GM12878 (cell line): ENCODE measurements around the gene PKD1L1. TPM values are rescaled to one million over a fixed set of nuclear protein-coding genes. Genes with fewer than 3 reads are reported as not detected.

Source experiments
- ATAC-seq: fragments of 200-7000 bp; cut with Tn5 transposase; 3 replicates; pipeline ENCODE4 v1.9.1; 2020; ENCODE audit warnings: mild to moderate bottlenecking, moderate library complexity
- BruUV-seq: library from RNA; stranded (reverse); fragments of 400-500 nt; replicated peaks from 2 replicates; lab custom pipeline; 2021; lab: Mats Ljungman, UMichigan
- CTCF ChIA-PET: fragments of 300-600 bp; sonication (Branson Sonifier 250); formaldehyde crosslinking; extraction: SDS; loops from one replicate; lab custom pipeline; 2021; ENCODE audit warnings: inconsistent platforms; lab: Yijun Ruan, JAX
- POLR2A ChIA-PET: fragments of 350-600 bp; formaldehyde crosslinking; extraction: SDS; loops from one replicate; lab custom pipeline; 2021; ENCODE audit warnings: inconsistent platforms; lab: Charles Lee
- RAD21 ChIA-PET: fragments of 300-600 bp; sonication (Branson Sonifier 250); formaldehyde crosslinking; loops from one replicate; lab custom pipeline; 2023; ENCODE audit warnings: antibody characterized with exemption; ENCODE audit not compliant: unreplicated experiment; lab: Charles Lee
- SMC1A ChIA-PET: fragments of 300-600 bp; sonication (Branson Sonifier 250); formaldehyde crosslinking; loops from one replicate; lab custom pipeline; 2023; ENCODE audit not compliant: unreplicated experiment, uncharacterized antibody; lab: Charles Lee
- DNase-seq: peaks from one replicate; pipeline ENCODE4 v3.0.0-alpha.2; 2011; ENCODE audit warnings: low read depth, low spot score
- FAIRE-seq: peaks from 3 replicates; lab custom pipeline; 2011; peaks lifted over from hg19 to GRCh38; lab: Jason Lieb, UNC
- H2AFZ ChIP-seq: 2 replicates; pipeline ENCODE4 v1.6.0; 2011; ENCODE audit warnings: low read depth, low read length, control low read depth; ENCODE audit not compliant: control insufficient read depth
- H3K27ac ChIP-seq: 2 replicates; pipeline ENCODE4 v1.5.1; 2011; ENCODE audit warnings: control low read depth; ENCODE audit not compliant: control insufficient read depth, insufficient read depth
- H3K27me3 ChIP-seq, 2 experiments: replicated peaks in 1 of 2; 2 replicates each; pipeline versions ENCODE4 v1.6.0 to v1.6.1; 2011; ENCODE audit warnings: low read length in 1 of 2; ENCODE audit not compliant: control insufficient read depth in 2 of 2, insufficient read depth in 2 of 2
- H3K36me3 ChIP-seq, 2 experiments: 2 replicates each; pipeline ENCODE4 v1.5.1; 2011; ENCODE audit warnings: low read length in 1 of 2; ENCODE audit not compliant: control insufficient read depth in 2 of 2, insufficient read depth in 2 of 2
- H3K4me1 ChIP-seq: 2 replicates; pipeline ENCODE4 v1.6.1; 2011; ENCODE audit warnings: mild to moderate bottlenecking, low read length, moderate library complexity, mixed read lengths; ENCODE audit not compliant: control insufficient read depth, insufficient read depth
- H3K4me2 ChIP-seq: 2 replicates; pipeline ENCODE4 v1.6.0; 2011; ENCODE audit warnings: control low read depth; ENCODE audit not compliant: control insufficient read depth, insufficient read depth
- H3K4me3 ChIP-seq: fragments of 200-600 bp; sonication (generic); 2 replicates; pipeline ENCODE4 v1.5.1; 2016
- H3K79me2 ChIP-seq: 2 replicates; pipeline ENCODE4 v1.6.0; 2011; ENCODE audit warnings: low read length; ENCODE audit not compliant: control insufficient read depth, insufficient read depth
- H3K9ac ChIP-seq: 2 replicates; pipeline ENCODE4 v1.8.0; 2011; ENCODE audit warnings: low read length, control low read depth, mixed read lengths; ENCODE audit not compliant: control insufficient read depth, insufficient read depth
- H3K9me3 ChIP-seq: replicated peaks from 3 replicates; pipeline ENCODE4 v1.5.1; 2011; ENCODE audit warnings: mild to moderate bottlenecking, low read length; ENCODE audit not compliant: control insufficient read depth, insufficient read depth
- H4K20me1 ChIP-seq: 2 replicates; pipeline ENCODE4 v1.6.0; 2011; ENCODE audit not compliant: control insufficient read depth, insufficient read depth
- BCL11A ChIP-seq: IDR thresholded peaks from 2 replicates; pipeline ENCODE4 v1.6.1; 2011; ENCODE audit warnings: low read depth, low read length
- CBFB ChIP-seq: IDR thresholded peaks from 2 replicates; pipeline ENCODE4 v1.6.1; 2016; ENCODE audit warnings: antibody characterized with exemption, low read depth
- EED ChIP-seq: sonication (generic); IDR thresholded peaks from 2 replicates; pipeline ENCODE4 v1.6.1; 2016; ENCODE audit warnings: antibody characterized with exemption, low read depth
- EGR1 ChIP-seq, 2 experiments: IDR thresholded peaks; 1 replicate in 1 of 2; 2 replicates in 1 of 2; pipeline ENCODE4 v1.6.1; 2011 to 2012; ENCODE audit warnings: low read depth in 2 of 2, low read length in 2 of 2, borderline replicate concordance in 1 of 2, mild to moderate bottlenecking in 1 of 2, moderate library complexity in 1 of 2
- ELK1 ChIP-seq: IDR thresholded peaks from 2 replicates; pipeline ENCODE4 v1.6.1; 2012; ENCODE audit warnings: low read depth, low read length, improper control_type of control experiment
- HDGF ChIP-seq: fragments of 450-650 bp; IDR thresholded peaks from 2 replicates; pipeline ENCODE4 v1.6.1; 2016; ENCODE audit warnings: antibody characterized with exemption
- NRF1 ChIP-seq: conservative IDR thresholded peaks from 2 replicates; pipeline ENCODE4 v1.6.1; 2011; ENCODE audit warnings: mild to moderate bottlenecking, low read depth, low read length, improper control_type of control experiment
- STAT1 ChIP-seq: fragments of 450-650 bp; conservative IDR thresholded peaks from 2 replicates; pipeline ENCODE4 v1.6.1; 2014; ENCODE audit warnings: antibody characterized with exemption, mild to moderate bottlenecking
- TBL1XR1 ChIP-seq: IDR thresholded peaks from 2 replicates; pipeline ENCODE4 v1.6.1; 2012; ENCODE audit warnings: low read depth, low read length, improper control_type of control experiment
- TCF3 ChIP-seq: IDR thresholded peaks from 2 replicates; pipeline ENCODE4 v1.6.1; 2012; ENCODE audit warnings: low read depth, mild to moderate bottlenecking, low read length, borderline replicate concordance; ENCODE audit not compliant: insufficient read depth
- WGBS: methylation state at CpG from one replicate; pipeline ENCODE4 v1.1.6; 2016; ENCODE audit warnings: low lambda C conversion rate; ENCODE audit not compliant: insufficient replicate concordance, insufficient coverage; ENCODE audit errors: missing lambda C conversion rate; 5-methylcytosine and 5-hydroxymethylcytosine counted together
- in situ Hi-C: fragments of 300-500 bp; cut with MboI; formaldehyde crosslinking; loops from 9 replicates; pipeline ENCODE4 v1.14.3; 2018; ENCODE audit warnings: mixed read lengths
- intact Hi-C: fragments of 100-400 bp; cut with micrococcal nuclease; formaldehyde crosslinking; loops from one replicate; pipeline ENCODE4 v1.14.2; 2022; ENCODE audit not compliant: unreplicated experiment
- polyA plus RNA-seq, 11 experiments: library from polyadenylated mRNA; depleted of rRNA in 4 of 11; unstranded in 6 of 11; stranded (reverse) in 5 of 11; fragments of >200 nt; fragmentation: Nextera tagmentation in 4 of 11; fragmentation: Illumina TruSeq in 1 of 11; extraction: Ambion mirVana in 4 of 11; extraction: Trizol in 1 of 11; gene quantifications; 1 replicate in 1 of 11; 2 replicates in 10 of 11; pipeline versions ENCODE4 v1.2.1 to v1.2.3, GENCODE V29; 2011 to 2016; ENCODE audit warnings: inconsistent platforms in 2 of 11, missing spikeins in 2 of 11, low read depth in 1 of 11
- total RNA-seq, 4 experiments: library from RNA; depleted of rRNA in 3 of 4; stranded (reverse); fragments of >200 nt in 3 of 4; fragmentation: Illumina TruSeq in 1 of 4; extraction: Trizol in 1 of 4; gene quantifications; 2 replicates each; pipeline versions ENCODE4 v1.2.1 to v1.2.3, GENCODE V29; 2013 to 2021
- TF ChIP-seq, protein P1 (sequence below): IDR thresholded peaks from 2 replicates; pipeline ENCODE4 v1.6.1; 2011; ENCODE audit warnings: borderline replicate concordance, low read depth, mild to moderate bottlenecking, moderate library complexity, low read length; ENCODE audit not compliant: insufficient read depth, poor library complexity, severe bottlenecking
- TF ChIP-seq, protein P2 (sequence below): IDR thresholded peaks from 2 replicates; pipeline ENCODE4 v1.6.1; 2012; ENCODE audit warnings: low read depth, low read length, improper control_type of control experiment

PKD1L1 gene
- total and polyA plus RNA-seq, 10 of the 15 experiments (the other 5 are each of a cell fraction or from before 2014, with no cell fraction given) = under 0.01 to 0.05 (median 0.02) TPM; not detected in 3

GRCh38 chr7:47806701-47807103 is 141.6 kb downstream of the PKD1L1 start:
- in situ Hi-C loops (no loop called here), intact Hi-C loops (no loop called here)
- no peak overlapping the region for H3K27ac ChIP-seq
- POLR2A ChIA-PET = no interaction called here
- SMC1A ChIA-PET = interaction anchor here (0.8 kb wide), 1 partner anchor 12 kb away, joined by 4 read pairs; no protein-coding TSS in a partner anchor
- H2AFZ ChIP-seq = no peak overlapping the region
- no peaks in the 10 kb centered on the region for H3K9me3 ChIP-seq
- no peaks in the 10 kb centered on the region for H4K20me1 ChIP-seq
- H3K79me2 ChIP-seq = no peaks in the 10 kb centered on the region
- RAD21 ChIA-PET = no interaction called here
- CTCF ChIA-PET = no interaction called here
- H3K27me3 ChIP-seq = peaks cover 4 to 8% of the 10 kb centered on the region in 2 experiments
- H3K4me1 ChIP-seq = no peaks in the 10 kb centered on the region
- H3K4me2 ChIP-seq = no peak overlapping the region
- no peaks in the 10 kb centered on the region for H3K36me3 ChIP-seq
- FAIRE-seq (no peak), ATAC-seq (no peak), DNase-seq (no peak)
- no peak overlapping the region for H3K9ac ChIP-seq
- no TSS peak for BruUV-seq
- no peak overlapping the region for H3K4me3 ChIP-seq
- TF ChIP-seq EGR1 (IDR thresholded peaks at IDR 0.05; ENCODE audit: borderline replicate concordance in 1 of 2, low read depth in 2 of 2, low read length in 2 of 2) (no peak), EED (no peak), HDGF (no peak), BCL11A (no peak), TCF3 (no peak), STAT1 (no peak), TBL1XR1 (no peak), ELK1 (no peak), NRF1 (no peak), CBFB (no peak)
- TF ChIP-seq, protein P1, sequence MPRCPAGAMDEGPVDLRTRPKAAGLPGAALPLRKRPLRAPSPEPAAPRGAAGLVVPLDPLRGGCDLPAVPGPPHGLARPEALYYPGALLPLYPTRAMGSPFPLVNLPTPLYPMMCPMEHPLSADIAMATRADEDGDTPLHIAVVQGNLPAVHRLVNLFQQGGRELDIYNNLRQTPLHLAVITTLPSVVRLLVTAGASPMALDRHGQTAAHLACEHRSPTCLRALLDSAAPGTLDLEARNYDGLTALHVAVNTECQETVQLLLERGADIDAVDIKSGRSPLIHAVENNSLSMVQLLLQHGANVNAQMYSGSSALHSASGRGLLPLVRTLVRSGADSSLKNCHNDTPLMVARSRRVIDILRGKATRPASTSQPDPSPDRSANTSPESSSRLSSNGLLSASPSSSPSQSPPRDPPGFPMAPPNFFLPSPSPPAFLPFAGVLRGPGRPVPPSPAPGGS = no peak
- TF ChIP-seq, protein P2, sequence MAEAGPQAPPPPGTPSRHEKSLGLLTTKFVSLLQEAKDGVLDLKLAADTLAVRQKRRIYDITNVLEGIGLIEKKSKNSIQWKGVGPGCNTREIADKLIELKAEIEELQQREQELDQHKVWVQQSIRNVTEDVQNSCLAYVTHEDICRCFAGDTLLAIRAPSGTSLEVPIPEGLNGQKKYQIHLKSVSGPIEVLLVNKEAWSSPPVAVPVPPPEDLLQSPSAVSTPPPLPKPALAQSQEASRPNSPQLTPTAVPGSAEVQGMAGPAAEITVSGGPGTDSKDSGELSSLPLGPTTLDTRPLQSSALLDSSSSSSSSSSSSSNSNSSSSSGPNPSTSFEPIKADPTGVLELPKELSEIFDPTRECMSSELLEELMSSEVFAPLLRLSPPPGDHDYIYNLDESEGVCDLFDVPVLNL = no peak
- WGBS = 62% methylated on average over 7 of the region's 7 CpGs
